HepG2 (cell line): ENCODE measurements around the gene SOCS1. TPM values are rescaled to one million over a fixed set of nuclear protein-coding genes. Genes with fewer than 3 reads are reported as not detected.
A peak's percentile ranks its signal among the peaks of the same experiment; 100 is the strongest.

ENCODE experiments used
- AKAP8 ChIP-seq: sonication (generic); formaldehyde crosslinking; IDR thresholded peaks from 2 replicates; pipeline ENCODE4 v1.5.1; 2020; ENCODE audit warnings: mild to moderate bottlenecking, missing genetic modification reagents
- HNRNPLL ChIP-seq: fragments of 200-400 bp; formaldehyde crosslinking; IDR thresholded peaks from 2 replicates; pipeline ENCODE4 v1.6.1; 2017; ENCODE audit warnings: mild to moderate bottlenecking, low read depth, low read length; ENCODE audit not compliant: poor library complexity, severe bottlenecking
- MYNN ChIP-seq: sonication (generic); formaldehyde crosslinking; IDR thresholded peaks from 2 replicates; pipeline ENCODE4 v1.4.0; 2020; ENCODE audit warnings: mild to moderate bottlenecking, low read depth, missing genetic modification reagents
- NCOA2 ChIP-seq: sonication (generic); formaldehyde crosslinking; IDR thresholded peaks from 2 replicates; pipeline ENCODE4 v1.8.0; 2022; ENCODE audit warnings: inconsistent platforms
- PHF8 ChIP-seq: sonication (generic); formaldehyde crosslinking; IDR thresholded peaks from 2 replicates; pipeline ENCODE4 v1.5.0; 2020; ENCODE audit warnings: missing genetic modification reagents
- SALL2 ChIP-seq: sonication (generic); formaldehyde crosslinking; IDR thresholded peaks from 2 replicates; pipeline ENCODE4 v1.8.1; 2023; ENCODE audit warnings: mild to moderate bottlenecking, missing genetic modification reagents, inconsistent platforms
- ZC3H13 ChIP-seq: sonication (generic); formaldehyde crosslinking; IDR thresholded peaks from 2 replicates; pipeline ENCODE4 v1.8.1; 2023; ENCODE audit warnings: mild to moderate bottlenecking, missing genetic modification reagents, moderate library complexity
- ZNF282 ChIP-seq: fragments of 450-650 bp; IDR thresholded peaks from 2 replicates; pipeline ENCODE4 v1.6.1; 2018; ENCODE audit not compliant: partially characterized antibody
- ZNF335 ChIP-seq: sonication (generic); formaldehyde crosslinking; IDR thresholded peaks from 2 replicates; pipeline ENCODE4 v1.4.0; 2020; ENCODE audit warnings: missing genetic modification reagents
- ZNF383 ChIP-seq: sonication (generic); formaldehyde crosslinking; IDR thresholded peaks from 2 replicates; pipeline ENCODE4 v1.4.0; 2020; ENCODE audit warnings: missing genetic modification reagents, mild to moderate bottlenecking, borderline replicate concordance
- ZNF503 ChIP-seq: sonication (generic); formaldehyde crosslinking; IDR thresholded peaks from 2 replicates; pipeline ENCODE4 v1.4.0; 2020; ENCODE audit warnings: missing genetic modification reagents
- ZNF552 ChIP-seq: sonication (generic); formaldehyde crosslinking; IDR thresholded peaks from 2 replicates; pipeline ENCODE4 v1.9.0; 2022; ENCODE audit warnings: missing genetic modification reagents, mild to moderate bottlenecking, borderline replicate concordance
- ZNF572 ChIP-seq: sonication (generic); formaldehyde crosslinking; IDR thresholded peaks from 2 replicates; pipeline ENCODE4 v1.5.1; 2020; ENCODE audit warnings: mild to moderate bottlenecking, missing genetic modification reagents
- ZNF720 ChIP-seq: sonication (generic); formaldehyde crosslinking; IDR thresholded peaks from 2 replicates; pipeline ENCODE4 v1.4.0; 2020; ENCODE audit warnings: missing genetic modification reagents
- ZNF724P ChIP-seq: sonication (generic); formaldehyde crosslinking; IDR thresholded peaks from 2 replicates; pipeline ENCODE4 v1.8.0; 2022; ENCODE audit warnings: missing genetic modification reagents, borderline replicate concordance
- ZNF770 ChIP-seq: sonication (generic); formaldehyde crosslinking; IDR thresholded peaks from 2 replicates; pipeline ENCODE4 v1.5.0; 2020; ENCODE audit warnings: mild to moderate bottlenecking, missing genetic modification reagents
- polyA plus RNA-seq, 8 experiments: library from polyadenylated mRNA; depleted of rRNA in 3 of 8; stranded (reverse) in 7 of 8; unstranded in 1 of 8; fragments of >200 nt; fragmentation: Illumina TruSeq in 4 of 8; extraction: Trizol in 4 of 8; gene quantifications; 2 replicates each; pipeline versions ENCODE4 v1.2.1 to v1.2.3, GENCODE V29; 2011 to 2016; ENCODE audit warnings: low read depth in 4 of 8, missing spikeins in 1 of 8, mixed read lengths in 1 of 8; ENCODE audit not compliant: insufficient read depth in 1 of 8
- total RNA-seq, 5 experiments: library from RNA; depleted of rRNA; stranded (reverse); fragments of >200 nt; fragmentation: Illumina TruSeq; extraction: Trizol; gene quantifications; 2 replicates each; pipeline ENCODE4 v1.2.3, GENCODE V29; 2016; ENCODE audit warnings: low read depth in 1 of 5
- TF ChIP-seq, protein P1 (sequence below): IDR thresholded peaks from 2 replicates; pipeline ENCODE4 v1.6.1; 2016
- TF ChIP-seq, protein P2 (sequence below): IDR thresholded peaks from 2 replicates; pipeline ENCODE4 v1.6.1; 2012; ENCODE audit warnings: low read depth, low read length, improper control_type of control experiment

The SOCS1 gene
- total and polyA plus RNA-seq, 2 of the 13 experiments (the other 11 are each of a cell fraction or from before 2014, with no cell fraction given): 5.3 to 6.3 TPM

GRCh38 chr16:11251525-11252481 lies 4.2 kb downstream of the SOCS1 start (continued):
- no peak for TF ChIP-seq PHF8 (CRISPR knock-in tag)
- no peak for TF ChIP-seq MYNN (CRISPR knock-in tag)
- TF ChIP-seq SALL2: no peak
- TF ChIP-seq ZNF572 (CRISPR knock-in tag): no peak
- TF ChIP-seq ZNF335 (CRISPR knock-in tag): no peak
- no peak for TF ChIP-seq NCOA2 (CRISPR knock-in tag)
- no peak for TF ChIP-seq ZNF503 (CRISPR knock-in tag)
- TF ChIP-seq, protein P1, sequence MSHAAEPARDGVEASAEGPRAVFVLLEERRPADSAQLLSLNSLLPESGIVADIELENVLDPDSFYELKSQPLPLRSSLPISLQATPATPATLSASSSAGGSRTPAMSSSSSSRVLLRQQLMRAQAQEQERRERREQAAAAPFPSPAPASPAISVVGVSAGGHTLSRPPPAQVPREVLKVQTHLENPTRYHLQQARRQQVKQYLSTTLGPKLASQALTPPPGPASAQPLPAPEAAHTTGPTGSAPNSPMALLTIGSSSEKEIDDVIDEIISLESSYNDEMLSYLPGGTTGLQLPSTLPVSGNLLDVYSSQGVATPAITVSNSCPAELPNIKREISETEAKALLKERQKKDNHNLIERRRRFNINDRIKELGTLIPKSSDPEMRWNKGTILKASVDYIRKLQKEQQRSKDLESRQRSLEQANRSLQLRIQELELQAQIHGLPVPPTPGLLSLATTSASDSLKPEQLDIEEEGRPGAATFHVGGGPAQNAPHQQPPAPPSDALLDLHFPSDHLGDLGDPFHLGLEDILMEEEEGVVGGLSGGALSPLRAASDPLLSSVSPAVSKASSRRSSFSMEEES (CRISPR knock-in tag): no peak
- TF ChIP-seq AKAP8 (CRISPR knock-in tag): peak; percentile 29; the same call in 1 of the 2 replicates
- TF ChIP-seq HNRNPLL: no peak
- TF ChIP-seq, protein P2, sequence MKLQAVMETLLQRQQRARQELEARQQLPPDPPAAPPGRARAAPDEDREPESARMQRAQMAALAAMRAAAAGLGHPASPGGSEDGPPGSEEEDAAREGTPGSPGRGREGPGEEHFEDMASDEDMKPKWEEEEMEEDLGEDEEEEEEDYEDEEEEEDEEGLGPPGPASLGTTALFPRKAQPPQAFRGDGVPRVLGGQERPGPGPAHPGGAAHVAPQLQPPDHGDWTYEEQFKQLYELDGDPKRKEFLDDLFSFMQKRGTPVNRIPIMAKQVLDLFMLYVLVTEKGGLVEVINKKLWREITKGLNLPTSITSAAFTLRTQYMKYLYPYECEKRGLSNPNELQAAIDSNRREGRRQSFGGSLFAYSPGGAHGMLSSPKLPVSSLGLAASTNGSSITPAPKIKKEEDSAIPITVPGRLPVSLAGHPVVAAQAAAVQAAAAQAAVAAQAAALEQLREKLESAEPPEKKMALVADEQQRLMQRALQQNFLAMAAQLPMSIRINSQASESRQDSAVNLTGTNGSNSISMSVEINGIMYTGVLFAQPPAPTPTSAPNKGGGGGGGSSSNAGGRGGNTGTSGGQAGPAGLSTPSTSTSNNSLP: no peak
- TF ChIP-seq ZC3H13: peak; percentile 95; the same call in 1 of the 2 replicates
- no peak for TF ChIP-seq ZNF720 (CRISPR knock-in tag)
- TF ChIP-seq ZNF282: no peak
- no peak for TF ChIP-seq ZNF724P (CRISPR knock-in tag)
- no peak for TF ChIP-seq ZNF383
- no peak for TF ChIP-seq ZNF770 (CRISPR knock-in tag)
- no peak for TF ChIP-seq ZNF552 (CRISPR knock-in tag)
